HG02943 (cell line): Measurements from ENCODE around the gene XPR1.

Experiments used
- ATAC-seq: cut with Tn5 transposase; IDR thresholded peaks from one replicate; pipeline ENCODE4 v1.9.1; 2021; ENCODE audit warnings: mild to moderate bottlenecking, low read depth, moderate library complexity; ENCODE audit not compliant: unreplicated experiment

XPR1 gene

GRCh38 chr1:180881806-180882509, 250.1 kb downstream of the XPR1 start:
- no peak for ATAC-seq

- ATAC-seq, result no peak
Measured at GRCh38 chr1:180884588-180885300, 252.9 kb downstream of the XPR1 start.

- no peak for ATAC-seq
Measured at GRCh38 chr1:180886338-180886737, 254.5 kb downstream of the XPR1 start.

GRCh38 chr1:180887841-180888240, 256.0 kb downstream of the XPR1 start:
- no peak for ATAC-seq

- peak; percentile 78 for ATAC-seq
Measured at GRCh38 chr1:180888870-180889269, 257.0 kb downstream of the XPR1 start.

GRCh38 chr1:180889325-180889724, 257.5 kb downstream of the XPR1 start:
- ATAC-seq, result no peak

- ATAC-seq, result no peak
Measured at GRCh38 chr1:180892272-180892671, 260.4 kb downstream of the XPR1 start.

GRCh38 chr1:180892675-180893074, 260.9 kb downstream of the XPR1 start:
- ATAC-seq, result no peak

GRCh38 chr1:180893614-180894013, 261.8 kb downstream of the XPR1 start:
- no peak for ATAC-seq

GRCh38 chr1:180896161-180896560, 264.3 kb downstream of the XPR1 start:
- ATAC-seq, result no peak

GRCh38 chr1:180898441-180899219, 266.8 kb downstream of the XPR1 start:
- no peak for ATAC-seq

GRCh38 chr1:180899262-180899661, 267.4 kb downstream of the XPR1 start:
- no peak for ATAC-seq

GRCh38 chr1:180901076-180901990, 269.5 kb downstream of the XPR1 start:
- ATAC-seq, result no peak

- ATAC-seq, result no peak
Measured at GRCh38 chr1:180902541-180902940, 270.7 kb downstream of the XPR1 start.

GRCh38 chr1:180905927-180906326, 274.1 kb downstream of the XPR1 start:
- ATAC-seq, result no peak

GRCh38 chr1:180906511-180906910, 274.7 kb downstream of the XPR1 start:
- ATAC-seq, result no peak

- no peak for ATAC-seq
Measured at GRCh38 chr1:180907313-180908055, 275.7 kb downstream of the XPR1 start.

- no peak for ATAC-seq
Measured at GRCh38 chr1:180908074-180908765, 276.4 kb downstream of the XPR1 start.

GRCh38 chr1:180909005-180909414, 277.2 kb downstream of the XPR1 start:
- ATAC-seq, result peak; percentile 31
